Sciatic nerve (tissue), 2 donors: Measurements from ENCODE around the gene LEPR. TPM values are rescaled to one million over a fixed set of nuclear protein-coding genes. Genes with fewer than 3 reads are reported as not detected.
"Not testable (repeated sequence)": the region's sequence is repeated elsewhere in the genome, so short reads cannot be mapped to it uniquely, and the experiment has no call there.

Source experiments
- ATAC-seq: fragments of 200-7000 bp; cut with Tn5 transposase; one replicate; pipeline ENCODE4 v1.9.1; 2020; ENCODE audit warnings: mild to moderate bottlenecking, moderate library complexity
- DNase-seq: peaks from one replicate; pipeline ENCODE4 v3.0.0-alpha.2; 2020; ENCODE audit warnings: low spot score
- intact Hi-C: fragments of 100-400 bp; cut with DNase I; formaldehyde crosslinking; loops from one replicate; pipeline ENCODE4 v1.14.2; 2022
- total RNA-seq: library from RNA; stranded (reverse); fragmentation: NEBNext Ultra II Directional; extraction: Animal tissue kit (Norgen Biotek cat#: 25700); gene quantifications from one replicate; pipeline ENCODE4 v1.2.1, GENCODE V29; 2021
- donor health status: DM: no; HTN: no; CAD: no.
- donor health status: DM: no; HTN: no; CAD: no.

LEPR gene, protein sequence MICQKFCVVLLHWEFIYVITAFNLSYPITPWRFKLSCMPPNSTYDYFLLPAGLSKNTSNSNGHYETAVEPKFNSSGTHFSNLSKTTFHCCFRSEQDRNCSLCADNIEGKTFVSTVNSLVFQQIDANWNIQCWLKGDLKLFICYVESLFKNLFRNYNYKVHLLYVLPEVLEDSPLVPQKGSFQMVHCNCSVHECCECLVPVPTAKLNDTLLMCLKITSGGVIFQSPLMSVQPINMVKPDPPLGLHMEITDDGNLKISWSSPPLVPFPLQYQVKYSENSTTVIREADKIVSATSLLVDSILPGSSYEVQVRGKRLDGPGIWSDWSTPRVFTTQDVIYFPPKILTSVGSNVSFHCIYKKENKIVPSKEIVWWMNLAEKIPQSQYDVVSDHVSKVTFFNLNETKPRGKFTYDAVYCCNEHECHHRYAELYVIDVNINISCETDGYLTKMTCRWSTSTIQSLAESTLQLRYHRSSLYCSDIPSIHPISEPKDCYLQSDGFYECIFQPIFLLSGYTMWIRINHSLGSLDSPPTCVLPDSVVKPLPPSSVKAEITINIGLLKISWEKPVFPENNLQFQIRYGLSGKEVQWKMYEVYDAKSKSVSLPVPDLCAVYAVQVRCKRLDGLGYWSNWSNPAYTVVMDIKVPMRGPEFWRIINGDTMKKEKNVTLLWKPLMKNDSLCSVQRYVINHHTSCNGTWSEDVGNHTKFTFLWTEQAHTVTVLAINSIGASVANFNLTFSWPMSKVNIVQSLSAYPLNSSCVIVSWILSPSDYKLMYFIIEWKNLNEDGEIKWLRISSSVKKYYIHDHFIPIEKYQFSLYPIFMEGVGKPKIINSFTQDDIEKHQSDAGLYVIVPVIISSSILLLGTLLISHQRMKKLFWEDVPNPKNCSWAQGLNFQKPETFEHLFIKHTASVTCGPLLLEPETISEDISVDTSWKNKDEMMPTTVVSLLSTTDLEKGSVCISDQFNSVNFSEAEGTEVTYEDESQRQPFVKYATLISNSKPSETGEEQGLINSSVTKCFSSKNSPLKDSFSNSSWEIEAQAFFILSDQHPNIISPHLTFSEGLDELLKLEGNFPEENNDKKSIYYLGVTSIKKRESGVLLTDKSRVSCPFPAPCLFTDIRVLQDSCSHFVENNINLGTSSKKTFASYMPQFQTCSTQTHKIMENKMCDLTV
- 138 TPM for total RNA-seq

DNA sequence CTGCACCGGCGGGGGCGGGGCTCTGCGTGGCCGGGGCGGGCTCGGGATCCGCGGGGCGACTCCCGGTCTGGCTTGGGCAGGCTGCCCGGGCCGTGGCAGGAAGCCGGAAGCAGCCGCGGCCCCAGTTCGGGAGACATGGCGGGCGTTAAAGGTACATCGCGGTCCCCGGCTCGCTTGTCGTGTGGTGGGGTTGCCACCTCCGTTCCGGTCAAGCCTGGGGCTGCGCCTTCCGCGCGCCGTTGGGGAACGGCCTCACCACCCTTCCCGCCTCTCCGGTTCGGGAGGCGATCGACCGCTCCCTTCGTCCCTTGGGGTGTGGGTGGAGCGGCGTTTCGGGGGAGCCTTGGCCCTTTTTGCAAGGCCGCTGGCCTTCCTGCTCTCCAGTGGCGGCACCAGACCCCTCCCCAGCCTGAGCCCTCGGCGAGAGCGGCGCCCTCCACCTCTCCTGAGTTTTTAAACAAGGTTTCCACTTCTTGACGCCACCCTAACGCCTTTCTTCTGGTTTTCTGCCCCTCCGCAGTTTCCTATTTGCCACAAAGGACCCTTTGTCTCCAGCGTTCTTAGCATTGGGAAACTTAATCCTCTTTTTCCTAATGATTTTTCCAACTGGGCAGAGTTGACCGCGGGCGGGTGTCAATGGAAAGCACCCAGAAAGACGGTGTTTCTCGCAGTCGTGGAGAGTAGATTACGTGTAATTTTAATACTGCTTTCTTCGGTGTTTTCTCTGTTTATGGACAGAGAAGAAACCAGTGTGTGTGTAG is at the start of gene LEPR, which contains the start of gene LEPROT:
LEPR (plus strand) TSS at position 79 of the 761 bp plus-strand sequence. CDS start 144,898 bp downstream, outside the sequence.
LEPROT (plus strand) TSS at position 79 of the 761 bp plus-strand sequence; CDS start at position 136, 57 bp downstream.
- intact Hi-C loops: loop anchor here (5.0 kb wide), 1 partner anchor 163 kb away; no protein-coding TSS in a partner anchor
- no peak for DNase-seq
- no peak for ATAC-seq

DNA sequence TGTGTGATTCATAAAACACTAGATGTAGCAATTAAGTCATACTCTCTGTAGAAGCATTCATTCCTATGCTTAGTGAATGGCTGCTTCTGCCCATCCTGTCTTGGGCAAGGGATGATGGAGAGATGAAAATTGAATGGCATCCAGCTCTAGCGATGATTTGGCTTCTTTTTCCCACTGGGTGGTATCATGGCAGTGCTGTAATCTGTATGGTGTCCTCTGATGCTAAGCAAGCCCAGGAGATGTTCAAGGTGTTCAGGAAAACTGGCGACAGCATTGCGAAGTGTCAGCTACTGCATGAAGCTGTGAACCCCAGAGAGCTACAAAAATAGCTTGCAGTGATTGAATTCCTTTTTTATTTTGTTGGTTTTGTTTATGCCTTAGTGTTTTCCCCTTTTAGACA is 48.9 kb upstream of the LEPR start:
- ATAC-seq (no peak), DNase-seq (no peak)
- intact Hi-C loops: no loop called here

DNA sequence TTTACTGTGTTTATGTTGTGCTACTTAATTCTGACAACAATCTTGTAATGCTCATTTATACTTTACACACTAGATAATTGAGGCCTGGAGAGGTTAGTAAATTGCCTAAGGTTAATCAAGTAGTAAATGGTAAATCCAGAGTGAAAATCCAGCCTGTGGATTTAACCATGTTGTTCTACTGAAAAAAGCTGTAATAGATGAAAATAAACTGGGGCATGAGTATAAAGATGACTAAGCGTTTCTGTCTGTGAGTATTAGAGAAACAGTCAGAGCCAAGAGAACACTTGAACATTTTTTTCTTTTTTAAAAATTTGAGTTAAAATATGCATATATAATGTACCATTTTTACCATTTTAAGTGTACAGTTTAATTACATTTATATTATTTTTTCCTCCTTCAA is 47.9 kb upstream of the LEPR start:
- no peak for DNase-seq
- intact Hi-C loops: no loop called here
- ATAC-seq: no peak

DNA sequence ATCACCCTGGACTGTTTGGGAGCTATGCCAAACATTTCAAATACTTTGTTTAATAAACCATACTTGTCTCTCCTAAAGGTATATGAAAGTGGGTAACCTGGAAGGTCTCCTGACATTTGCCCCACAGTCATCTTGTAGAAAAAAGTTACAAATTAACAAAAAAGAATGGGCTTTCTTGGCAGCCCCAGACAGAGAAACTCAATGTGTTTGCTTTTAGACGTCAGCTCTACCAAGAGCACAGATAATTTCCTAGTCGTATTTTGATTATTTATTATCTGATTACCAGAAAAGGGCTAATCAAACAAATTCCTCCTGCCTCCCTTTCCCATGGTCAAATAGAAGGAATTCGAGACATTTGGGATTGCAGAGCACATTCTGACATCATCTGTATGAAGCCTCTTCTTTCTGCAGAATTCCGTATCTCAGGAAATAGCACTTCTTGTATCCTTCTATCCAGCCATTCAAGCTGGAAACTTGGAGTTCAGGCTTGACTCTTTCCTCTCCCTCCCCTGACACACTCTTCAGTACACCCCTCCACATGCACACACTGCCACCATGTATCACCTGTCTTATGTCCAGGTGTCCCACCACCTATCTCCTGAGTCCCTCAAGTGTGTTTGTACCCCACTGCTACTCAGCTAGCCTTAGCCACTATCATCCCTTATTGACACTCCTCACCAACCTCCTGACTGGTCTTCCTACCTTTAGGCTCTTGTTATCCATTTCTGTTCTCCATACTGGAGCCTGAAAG is 42.8 kb upstream of the LEPR start:
- intact Hi-C loops: no loop called here

DNA sequence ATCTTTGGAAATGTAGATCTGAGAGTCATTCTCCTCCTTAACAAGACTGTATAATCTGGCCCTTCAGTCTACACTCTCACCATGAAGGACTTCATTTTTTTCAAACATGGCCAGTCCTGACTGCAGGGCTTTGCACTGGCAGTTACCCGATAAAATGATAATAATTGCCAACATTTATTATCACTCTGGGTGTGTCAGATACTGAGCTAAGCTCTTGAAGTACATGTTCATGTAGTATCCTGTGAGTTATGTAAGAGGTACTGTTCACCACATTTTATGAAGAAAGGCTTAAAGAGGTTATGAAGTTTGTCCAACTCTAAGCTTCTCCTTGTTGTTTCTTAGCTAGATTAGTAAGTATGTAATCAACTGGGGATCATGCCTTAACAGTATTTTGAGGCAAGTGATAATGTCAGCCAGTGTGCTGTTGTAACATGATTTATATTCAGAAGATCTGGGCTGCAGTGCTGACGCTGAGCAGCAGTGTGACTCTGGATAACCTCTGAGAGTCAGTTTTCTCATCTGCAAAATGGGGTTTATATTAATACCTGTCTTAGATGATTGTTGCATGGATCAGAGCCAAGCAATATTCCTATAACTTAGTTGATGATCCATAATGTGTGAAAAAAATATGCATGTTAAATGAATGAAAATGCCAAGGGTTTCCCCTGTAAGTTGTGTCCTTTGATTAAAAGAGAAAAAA is 42.1 kb upstream of the LEPR start:
- DNase-seq: no peak
- intact Hi-C loops: no loop called here
- ATAC-seq: no peak

More for the DNA sequence above, 42.8 kb upstream of the LEPR start:
- ATAC-seq (no peak), DNase-seq (no peak)

DNA sequence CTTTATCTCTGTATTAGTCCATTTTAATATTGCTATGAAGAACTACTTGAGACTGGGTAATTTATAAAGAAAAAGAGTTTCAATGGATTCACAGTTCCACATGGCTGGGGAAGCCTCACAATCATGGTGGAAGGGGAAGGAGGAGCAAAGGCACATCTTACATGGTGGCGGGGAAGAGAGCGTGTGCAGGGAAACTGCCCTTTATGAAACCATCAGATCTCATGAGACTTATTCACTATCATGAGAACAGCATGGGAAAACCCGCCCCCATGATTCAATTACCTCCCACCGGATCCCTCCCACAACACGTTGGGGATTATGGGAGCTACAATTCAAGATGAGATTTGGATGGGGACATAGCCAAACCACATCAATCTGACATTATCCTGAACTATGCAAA is 36.0 kb upstream of the LEPR start:
- intact Hi-C loops, DNase-seq, ATAC-seq: not testable (repeated sequence)

DNA sequence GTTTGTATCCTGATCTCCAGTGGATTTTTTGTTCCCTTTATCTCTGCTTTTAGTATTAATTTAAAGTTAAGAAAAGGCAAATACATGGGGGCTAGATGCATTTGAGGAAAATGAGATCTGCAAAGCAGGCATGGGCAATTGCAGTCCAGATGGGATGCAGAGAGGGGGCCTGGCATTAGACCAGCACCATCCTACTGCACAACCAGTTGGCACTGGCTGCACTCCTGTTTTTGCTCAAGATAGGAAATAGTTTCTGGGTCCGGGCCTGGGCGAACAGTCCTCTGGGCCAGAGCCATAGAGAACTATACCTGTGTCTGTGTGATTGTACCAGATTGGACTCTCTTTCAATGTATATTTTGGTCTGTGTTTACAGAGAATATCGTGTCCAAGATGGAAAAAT is 34.0 kb upstream of the LEPR start:
- intact Hi-C loops: no loop called here
- DNase-seq (no peak), ATAC-seq (no peak)

DNA sequence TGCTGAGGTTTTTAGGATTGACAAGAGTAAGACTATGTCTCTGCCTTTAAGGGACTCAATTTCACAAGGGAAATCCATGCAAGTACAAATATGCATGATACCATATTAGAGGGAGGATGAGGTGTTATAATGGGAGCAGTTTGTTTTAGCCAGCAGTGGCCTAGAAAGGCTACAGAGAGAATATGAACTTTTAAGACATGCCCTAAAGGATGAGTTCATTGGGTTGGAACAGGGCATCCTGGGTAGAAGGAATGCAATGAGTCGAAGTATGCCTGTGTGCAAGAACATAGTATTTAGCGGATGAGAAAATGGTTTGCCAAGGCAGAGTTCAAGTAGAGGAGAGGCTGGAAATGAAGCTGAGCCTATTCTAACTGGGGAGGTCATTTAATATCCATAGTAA is 32.6 kb upstream of the LEPR start:
- ATAC-seq: no peak
- DNase-seq: no peak
- intact Hi-C loops: no loop called here

DNA sequence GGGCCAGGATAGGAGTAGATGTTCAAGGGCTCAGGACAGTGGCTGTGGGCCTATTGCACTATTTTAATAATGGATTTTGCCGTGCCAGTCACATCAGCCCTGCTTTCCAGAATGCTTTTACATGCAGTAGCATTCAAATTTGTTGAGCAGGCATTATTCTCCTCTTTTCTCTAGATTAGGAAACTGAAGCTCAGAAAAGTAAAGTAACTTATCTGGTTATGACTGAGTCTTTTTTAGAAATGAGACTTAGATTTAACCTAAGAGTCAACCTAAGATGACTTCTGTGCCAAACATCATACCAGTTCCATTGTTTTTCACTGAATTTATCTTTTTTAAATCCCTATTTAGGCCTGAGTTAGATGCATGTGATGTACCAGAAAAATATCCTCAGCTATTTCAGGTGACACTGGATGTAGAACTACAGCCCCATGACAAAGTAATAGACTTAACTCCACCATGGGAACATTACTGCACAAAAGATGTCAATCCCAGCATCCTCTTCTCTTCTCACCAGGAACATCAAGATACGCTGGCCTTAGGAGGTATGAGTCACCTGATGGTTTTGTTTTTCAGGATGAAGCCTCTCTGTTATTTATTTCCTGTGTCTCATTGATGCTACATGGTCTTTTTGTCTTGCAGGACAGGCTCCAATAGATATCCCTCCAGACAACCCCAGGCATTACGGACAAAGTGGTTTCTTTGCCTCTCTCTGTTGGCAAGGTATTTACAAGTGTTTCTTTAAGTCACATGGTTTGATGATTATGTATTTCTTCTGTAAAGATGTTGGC is 31.4 kb upstream of the LEPR start:
- no peak for ATAC-seq
- intact Hi-C loops: no loop called here

DNA sequence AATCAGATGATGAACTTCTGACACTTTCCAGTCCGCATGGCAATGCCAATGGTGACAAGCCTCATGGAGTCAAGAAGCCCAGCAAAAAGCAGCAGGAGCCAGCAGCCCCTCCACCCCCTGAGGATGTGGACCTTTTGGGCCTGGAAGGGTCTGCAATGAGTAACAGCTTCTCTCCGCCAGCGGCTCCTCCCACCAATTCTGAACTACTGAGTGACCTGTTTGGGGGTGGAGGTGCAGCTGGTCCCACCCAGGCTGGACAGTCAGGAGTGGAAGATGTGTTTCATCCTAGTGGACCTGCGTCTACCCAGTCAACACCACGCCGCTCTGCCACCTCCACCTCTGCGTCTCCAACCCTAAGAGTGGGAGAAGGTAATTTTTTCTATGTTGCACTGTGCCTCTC is 28.0 kb upstream of the LEPR start:
- ATAC-seq: no peak
- DNase-seq: no peak
- intact Hi-C loops: no loop called here

More for the DNA sequence above, 31.4 kb upstream of the LEPR start:
- no peak for DNase-seq

DNA sequence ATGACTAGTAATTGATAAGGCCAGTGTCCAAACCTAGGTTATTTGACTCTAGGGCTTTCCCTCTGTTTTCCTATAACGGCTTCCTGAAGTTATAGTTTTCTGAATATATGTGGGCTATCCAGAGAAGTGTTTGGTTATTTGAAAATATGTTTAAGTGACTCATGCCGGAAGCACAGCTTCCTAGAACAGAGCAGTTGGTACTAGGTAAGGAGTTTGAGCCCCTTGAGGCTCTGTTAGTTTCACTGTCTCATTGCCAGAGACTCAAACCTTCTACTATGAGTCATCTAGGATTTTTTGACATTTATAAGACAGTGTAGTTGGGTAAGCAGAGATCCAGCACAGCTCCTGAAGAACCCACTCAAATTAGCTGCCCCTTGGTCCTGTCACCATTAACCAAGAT is 27.1 kb upstream of the LEPR start:
- intact Hi-C loops: no loop called here
- ATAC-seq (no peak), DNase-seq (no peak)

DNA sequence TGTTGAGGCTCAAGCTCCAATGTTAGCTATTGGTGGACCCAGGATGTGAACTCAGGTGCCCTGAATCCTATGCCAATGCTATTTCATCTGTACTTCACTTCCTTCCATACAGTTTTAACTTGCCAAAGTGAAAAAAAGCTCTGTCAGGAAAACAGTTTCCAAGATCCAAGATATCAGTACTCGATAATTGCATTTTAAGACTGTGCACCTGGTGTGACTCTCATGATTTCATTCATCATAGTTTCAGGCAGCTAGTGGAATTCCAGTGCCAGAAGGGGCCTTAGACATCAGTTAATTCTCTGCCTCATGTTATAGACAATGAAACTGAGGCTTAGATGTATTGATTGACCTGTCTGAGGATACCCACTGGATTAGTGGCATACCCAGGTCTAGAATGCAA is 26.5 kb upstream of the LEPR start:
- intact Hi-C loops: no loop called here
- DNase-seq (no peak), ATAC-seq (no peak)

DNA sequence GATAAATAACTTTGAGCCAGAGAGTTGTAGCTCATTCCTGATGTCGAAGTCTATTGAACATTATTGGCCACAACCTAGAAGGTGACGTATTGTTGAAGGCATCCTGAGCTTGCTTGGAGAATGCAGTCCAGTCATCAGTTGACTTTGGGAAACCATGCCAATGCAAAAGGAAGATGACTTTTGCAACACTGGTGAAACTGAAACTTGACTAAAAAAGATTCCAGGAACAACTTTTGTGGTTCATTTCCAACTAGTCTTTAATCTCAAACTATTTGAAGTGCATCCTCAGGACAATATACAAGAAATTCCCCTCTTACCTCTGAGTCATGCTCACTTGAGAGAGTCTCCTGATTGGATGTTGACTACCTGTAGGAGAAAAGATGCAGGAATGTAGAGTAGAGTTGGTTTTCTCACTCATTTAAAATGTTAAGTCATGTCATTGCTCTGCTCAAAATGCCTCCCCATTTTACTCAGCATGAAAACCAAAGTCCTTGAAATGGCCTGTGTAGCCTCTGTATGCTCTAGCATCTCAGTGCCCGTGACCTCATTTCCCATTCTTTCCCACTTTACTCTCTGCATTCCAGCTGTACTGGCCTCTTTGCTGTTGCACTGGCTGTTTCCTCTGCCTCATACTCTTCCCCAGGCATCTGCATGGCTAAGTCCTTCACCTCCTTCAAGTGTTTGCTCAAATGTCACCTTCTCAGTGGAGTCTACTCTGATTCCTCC is 24.4 kb upstream of the LEPR start:
- intact Hi-C loops: no loop called here
- no peak for ATAC-seq

DNA sequence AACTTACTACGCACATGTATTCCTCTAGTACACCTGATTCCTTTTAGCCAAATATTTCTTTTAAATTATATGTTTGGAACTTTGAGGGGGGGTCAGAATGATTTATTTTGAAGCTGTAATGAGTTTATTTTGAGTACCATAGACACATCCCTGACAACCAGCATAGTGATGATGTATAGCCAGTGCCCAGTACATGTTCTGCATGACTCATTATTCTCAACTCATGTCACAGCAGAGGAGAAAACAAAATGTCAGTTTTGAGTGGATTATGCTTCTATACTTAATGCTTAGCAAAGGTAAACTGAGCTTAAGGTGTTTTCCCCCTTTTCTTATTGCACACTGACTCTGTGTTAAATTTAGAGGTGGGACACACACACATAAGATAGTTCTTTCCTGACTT is 22.4 kb upstream of the LEPR start:
- DNase-seq: no peak

More for the DNA sequence above, 24.4 kb upstream of the LEPR start:
- DNase-seq: no peak

DNA sequence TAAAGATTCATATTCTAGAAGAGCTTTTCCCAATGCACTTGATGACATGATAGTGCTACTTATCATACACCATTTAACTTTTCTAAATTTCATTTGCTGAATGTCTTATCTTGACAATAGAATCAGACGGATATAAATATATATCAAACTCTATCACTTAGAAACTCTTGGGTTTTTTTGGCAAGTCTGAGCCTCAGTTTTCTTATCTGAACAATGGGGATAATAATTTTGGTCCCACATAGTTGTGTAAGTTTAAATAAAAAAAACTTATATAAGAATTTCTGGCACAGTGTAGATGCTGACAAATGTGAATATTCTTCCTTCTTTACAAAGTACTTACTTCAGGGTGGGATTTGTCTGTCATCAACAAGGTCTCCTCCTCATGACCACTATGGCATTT is 21.5 kb upstream of the LEPR start:
- DNase-seq (no peak), ATAC-seq (no peak)
- intact Hi-C loops: no loop called here

More for the DNA sequence above, 22.4 kb upstream of the LEPR start:
- ATAC-seq: no peak
- intact Hi-C loops: no loop called here

DNA sequence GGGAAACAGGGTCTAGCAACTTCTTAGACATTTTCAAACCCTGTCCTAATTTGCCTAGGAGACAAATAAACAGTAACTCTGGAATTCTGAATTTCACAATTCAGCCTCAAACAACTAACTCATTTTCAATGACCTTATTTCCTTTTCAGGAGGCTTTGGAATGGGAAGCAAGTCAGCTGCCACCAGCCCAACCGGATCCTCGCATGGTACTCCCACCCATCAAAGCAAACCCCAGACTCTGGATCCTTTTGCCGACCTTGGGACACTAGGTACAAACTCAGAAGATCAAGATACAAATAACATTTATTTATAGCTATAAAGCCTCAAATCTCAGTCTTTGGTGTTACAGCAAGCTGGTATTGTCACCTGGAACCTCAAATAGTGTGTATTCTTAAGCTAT is 18.9 kb upstream of the LEPR start:
- DNase-seq (no peak), ATAC-seq (no peak)
- intact Hi-C loops: no loop called here
